Measurements from ENCODE around the gene STAT3.
"Not testable (repeated sequence)": the region's sequence is repeated elsewhere in the genome, so short reads cannot be mapped to it uniquely, and the experiment has no call there.

The STAT3 gene

DNA sequence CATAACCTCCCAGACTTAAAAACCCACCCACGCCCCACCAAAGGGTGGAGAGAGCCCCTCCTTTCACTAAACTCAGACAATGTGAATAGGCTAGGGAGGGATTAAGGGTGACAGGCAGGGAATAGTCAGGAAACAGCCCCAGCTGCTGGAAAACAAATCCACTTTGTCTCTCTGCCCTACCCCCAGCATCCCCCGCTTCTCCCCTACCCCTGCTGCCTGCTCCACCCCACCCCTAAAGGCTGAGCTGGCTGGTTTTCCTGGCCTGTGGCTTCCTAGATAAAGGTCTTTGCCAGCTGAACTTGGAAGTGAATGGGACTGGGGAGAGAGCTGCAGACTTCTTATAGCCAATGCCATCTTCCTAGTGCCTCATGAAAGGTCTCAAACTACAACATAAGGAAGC is 19.8 kb upstream of the STAT3 start:
- DNase-seq, result no peak

DNA sequence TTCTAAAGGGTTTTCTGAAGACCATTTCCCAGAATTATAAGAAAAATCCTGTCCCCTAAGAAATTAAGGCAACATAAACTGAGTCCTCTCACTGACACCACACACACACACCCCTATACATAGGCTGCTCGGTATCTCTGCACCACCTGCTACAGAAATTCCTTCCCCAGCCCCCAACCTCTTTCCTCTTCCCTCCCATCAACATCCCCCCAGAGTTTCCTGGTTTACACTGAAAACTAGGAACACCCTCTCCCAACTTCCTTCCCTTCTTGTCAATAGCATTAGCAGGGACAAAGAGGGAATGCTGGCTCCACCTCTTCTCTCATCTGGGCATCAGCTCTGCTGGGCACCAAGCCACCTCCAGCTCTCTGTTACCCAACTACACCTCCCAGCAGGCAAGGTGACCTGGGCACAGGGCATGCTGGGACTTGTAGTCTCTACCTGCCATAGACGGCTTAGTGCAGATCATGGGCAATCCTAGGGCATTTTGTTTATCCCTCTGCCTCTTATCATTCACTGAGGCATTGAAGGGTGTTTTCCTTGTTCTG is 19.1 kb upstream of the STAT3 start:
- peak; percentile 96 for DNase-seq

DNA sequence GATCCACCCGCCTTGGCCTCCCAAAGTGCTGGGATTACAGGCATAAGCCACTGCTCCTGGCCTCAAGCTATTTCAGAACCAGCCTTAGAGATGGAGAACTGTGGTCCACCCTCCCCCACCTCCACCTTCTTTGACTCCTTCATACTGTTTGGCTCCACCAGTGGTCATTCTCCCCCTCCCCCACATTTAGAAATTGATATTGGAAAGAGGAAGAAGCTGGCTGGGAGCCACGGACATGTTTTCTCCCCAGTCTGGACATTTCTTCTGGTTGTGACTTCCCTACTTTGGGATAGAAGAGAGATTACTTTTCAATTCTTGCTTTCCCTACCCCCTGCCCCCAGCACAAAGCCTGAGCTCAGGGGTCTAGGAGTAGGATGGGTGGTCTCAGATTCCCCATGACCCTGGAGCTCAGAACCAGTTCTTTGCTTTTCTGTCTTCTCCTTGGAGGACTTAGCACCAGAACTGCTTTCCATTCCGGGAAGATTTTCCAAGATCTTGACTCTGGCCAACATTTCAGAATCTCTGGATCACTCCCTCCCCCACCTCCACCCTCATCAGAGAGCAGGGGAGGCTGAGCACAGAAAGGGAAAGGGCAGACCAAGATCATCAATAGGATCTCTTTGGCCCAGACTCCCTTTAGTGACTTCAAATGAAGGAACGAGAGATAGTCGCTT is 18.5 kb upstream of the STAT3 start:
- no peak for DNase-seq

DNA sequence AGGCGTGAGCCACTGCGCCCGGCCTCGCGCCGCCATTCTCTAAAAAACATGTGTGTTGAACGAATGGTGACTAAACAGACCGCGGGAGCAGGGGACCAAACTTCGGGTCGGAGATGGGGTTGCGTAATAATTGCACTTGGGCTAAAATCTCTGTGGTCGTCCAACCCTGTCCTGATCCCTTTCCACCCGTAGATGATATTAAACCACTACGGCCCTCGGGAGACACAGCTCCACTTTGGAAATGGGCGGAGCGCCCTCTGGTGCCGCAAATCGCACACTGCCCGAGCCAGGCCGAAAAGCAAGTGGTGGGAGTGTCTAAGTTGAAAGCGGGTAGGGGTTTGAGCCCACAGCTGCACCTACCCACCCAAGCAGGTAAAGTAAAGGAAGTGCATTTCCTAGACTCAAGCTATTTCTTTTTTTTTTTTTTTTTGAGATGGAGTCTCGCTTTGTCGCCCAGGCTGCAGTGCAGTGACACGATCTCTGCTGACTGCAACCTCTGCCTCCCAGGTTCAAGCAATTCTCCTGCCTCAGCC is 17.8 kb upstream of the STAT3 start:
- DNase-seq, result peak; percentile 86

DNA sequence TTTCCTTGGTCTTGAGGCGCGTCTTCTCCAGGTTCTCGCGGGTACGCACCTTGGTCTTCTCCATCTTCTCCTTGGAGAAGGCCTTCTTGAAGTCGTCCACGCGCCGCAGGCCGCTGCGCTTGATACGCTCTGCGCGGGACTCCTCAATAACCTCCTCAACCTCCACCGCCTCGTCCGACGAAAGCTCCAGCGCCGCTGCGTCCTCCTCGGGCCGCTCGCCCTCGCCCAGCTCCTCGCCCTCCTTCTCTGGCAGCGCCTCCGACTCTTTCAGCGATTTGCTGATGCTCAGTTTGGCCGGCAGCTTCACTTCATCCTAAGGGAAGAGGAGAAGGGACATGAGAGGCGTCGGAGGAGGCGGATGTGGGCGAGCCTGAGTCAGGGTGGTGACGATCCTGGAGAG is 16.8 kb upstream of the STAT3 start:
- DNase-seq, result no peak

DNA sequence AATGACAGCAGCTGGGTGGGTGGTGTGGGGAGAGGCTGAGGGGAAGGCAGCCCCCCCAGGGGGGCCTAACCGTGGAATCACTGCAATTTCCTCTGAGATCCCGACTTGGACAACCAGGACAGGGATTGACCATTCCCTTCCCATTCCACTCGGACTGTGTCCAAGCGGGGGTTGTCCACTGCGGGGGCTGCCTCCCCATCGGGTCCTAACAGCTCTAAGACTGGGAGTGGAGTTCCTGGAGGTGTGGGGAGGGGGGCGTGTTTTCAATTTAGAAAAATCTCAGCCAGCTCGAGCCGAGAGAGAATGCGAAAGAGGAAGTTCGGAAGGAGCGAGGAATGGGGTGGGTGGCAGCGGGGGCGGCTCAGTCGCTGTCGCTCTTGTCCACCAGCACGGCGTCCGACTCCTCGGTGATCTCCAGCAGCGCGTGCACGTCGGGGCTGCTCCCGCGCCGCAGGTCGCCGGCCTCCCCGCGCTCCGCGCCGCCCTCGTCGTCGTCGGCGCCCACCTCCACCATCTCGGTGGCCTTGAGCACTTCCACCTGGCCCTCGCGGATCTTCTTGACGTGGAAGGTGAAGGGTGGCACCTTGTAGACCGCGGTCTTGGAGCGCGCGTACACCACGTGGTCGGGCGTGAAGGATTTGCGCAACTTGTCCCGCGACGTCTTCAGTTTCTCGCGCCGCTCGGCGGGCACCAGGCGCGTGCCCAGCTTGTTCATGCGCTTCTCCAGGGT is 16.2 kb upstream of the STAT3 start:
- no peak for DNase-seq

DNA sequence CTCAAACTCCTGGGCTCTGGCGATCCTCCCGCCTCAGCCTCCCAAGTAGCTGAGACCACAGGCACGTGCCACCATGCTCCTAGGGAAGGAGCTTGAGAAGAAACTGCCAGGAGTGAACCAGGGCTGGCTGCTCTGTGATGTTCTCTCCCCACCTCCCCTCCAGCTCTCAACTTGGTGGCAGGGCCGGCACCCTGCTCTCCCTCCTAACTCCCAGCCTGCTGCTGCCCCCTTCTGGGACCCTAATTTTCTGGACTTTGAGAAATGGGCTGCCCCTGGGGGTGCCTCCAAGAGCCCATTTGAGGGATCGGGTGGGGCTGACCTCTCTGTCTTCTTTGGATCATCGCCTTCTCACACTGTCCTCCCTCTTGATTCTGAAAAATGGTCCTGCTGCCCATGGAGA is 14.9 kb upstream of the STAT3 start:
- peak; percentile 73 for DNase-seq

DNA sequence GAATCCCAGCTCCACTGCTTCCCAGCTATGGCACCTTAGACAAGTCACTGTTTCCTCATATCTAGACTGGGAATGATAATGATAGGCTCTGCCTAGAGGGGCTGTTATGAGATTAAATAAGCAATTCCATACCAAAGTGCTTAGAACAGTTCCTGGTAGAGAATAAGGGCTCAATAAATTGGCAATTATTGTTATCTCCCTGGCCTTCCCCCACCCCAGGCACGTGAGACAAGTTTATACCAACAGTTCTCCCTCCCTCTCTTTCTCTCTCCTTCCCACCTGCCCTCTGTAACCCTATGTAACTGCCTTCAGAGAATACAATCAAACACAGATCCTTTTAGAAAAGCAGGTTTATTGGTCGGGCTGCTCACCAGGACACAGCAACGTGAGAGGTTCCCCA is 13.9 kb upstream of the STAT3 start:
- peak; percentile 52 for DNase-seq

DNA sequence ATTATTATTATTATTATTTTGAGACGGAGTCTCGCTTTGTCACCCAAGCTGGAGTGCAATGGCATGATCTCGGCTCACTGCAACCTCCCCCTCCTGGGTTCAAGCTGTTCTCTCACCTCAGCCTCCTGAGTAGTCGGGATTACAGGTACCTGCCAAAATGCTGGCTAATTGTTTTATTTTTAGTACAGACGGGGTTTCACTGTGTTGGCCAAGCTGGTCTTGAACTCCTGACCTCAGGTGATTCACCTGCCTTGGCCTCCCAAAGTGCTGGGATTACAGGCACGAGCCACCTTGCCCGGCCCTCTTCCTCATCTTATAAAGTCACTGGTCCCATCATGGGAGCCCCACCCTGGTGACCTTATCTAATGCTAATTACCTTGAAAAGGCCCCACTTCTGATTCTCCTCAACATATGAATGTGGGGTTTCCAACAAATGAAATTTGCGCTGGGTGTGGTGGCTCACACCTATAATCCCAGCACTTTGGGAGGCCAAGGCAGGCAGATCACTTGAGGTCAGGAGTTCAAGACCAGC is 12.7 kb upstream of the STAT3 start:
- DNase-seq, result not testable (repeated sequence)

DNA sequence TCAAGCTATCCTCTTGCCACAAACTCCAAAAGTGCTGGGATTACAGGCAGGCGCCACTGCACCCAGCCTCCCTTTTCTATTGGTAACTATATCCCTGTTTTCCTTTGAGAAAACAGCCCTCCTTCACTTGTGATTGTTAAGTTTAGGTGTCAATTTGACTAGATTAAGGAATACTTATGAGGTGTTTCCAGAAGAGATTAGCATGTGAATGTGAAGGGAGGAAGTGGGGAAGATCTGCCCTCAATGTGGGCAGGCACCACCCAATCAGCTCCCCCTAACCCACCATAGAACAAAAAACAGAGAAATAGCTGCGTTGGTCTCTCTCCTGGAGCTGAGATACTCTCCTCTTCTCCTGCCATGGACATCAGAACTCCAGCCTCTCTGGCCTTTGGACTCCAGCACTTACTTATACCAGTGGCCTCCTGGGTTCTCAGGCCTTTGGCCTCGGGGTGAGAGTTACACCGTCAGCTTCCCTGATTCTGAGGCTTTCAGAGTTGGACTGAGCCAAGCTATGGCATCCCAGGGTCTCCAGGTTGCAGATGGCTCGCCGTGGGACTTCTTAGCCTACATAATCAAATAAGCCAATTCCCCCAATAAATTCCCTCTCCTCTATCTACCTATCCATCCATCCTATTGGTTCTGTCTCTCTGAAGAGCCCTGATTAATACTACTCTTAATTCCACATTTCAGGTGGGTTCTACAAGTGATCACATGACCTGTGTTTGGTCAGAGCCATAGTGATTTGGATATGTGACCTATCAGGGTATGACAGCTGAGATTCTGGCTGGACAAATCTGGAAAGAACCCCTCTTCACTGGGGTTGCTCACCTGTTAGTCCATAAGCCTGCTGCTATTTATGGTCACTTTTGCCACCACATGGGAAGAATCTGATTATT is 12.0 kb upstream of the STAT3 start:
- no peak for DNase-seq

DNA sequence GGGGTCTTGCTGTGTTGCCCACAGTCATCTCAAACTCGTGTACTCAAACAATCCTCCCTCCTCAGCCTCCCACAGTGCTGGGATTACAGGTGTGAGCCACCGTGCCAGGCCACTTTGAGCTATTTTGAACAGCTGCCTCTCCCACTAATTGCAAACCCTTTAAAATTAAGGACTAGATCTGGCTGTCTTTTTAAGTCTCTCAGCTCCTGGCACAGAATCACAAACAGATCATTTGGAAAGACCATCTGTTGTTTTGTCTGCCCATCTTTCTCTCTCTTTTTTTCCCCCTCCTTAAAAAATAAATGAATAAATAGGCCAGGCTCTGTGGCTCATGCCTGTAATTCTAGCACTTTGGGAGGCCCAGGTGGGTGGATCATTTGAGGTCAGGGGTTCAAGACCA is 10.9 kb upstream of the STAT3 start:
- peak; percentile 94 for DNase-seq

DNA sequence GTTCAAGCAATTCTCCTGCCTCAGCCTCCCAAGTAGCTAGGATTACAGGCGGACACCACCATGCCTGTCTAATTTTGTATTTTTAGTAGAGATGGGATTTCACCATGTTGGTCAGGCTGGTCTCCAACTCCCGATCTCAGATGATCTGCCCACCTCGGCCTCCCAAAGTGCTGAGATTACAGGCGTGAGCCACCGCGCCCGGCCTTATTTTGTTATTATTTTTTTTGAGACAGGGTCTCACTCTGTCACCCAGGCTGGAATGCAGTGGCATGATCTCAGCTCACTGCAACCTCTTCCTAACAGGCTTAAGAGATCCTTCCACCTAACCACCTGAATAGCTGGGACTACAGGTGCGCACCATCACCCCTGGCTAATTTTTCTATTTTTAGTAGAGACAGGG is 7.4 kb upstream of the STAT3 start:
- DNase-seq, result not testable (repeated sequence)

DNA sequence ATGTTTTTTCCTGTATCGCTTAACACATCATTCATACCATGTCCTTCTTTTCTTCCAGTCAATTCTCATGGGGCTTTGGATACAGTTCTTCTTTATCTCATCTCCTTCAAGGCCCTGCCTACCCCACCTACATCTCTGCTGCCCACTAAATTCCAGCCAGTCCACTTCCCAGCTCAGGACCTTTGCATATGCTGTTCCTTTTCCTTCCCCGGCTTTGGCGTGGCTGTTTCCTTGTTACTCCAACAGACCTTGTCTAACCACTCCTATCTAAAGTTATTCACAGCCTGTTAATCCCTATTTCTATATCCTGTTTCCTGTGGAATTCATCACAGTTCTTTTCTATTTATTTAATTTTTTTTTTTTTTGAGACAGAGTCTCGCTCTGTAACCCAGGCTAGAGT is 6.6 kb upstream of the STAT3 start:
- DNase-seq, result no peak

DNA sequence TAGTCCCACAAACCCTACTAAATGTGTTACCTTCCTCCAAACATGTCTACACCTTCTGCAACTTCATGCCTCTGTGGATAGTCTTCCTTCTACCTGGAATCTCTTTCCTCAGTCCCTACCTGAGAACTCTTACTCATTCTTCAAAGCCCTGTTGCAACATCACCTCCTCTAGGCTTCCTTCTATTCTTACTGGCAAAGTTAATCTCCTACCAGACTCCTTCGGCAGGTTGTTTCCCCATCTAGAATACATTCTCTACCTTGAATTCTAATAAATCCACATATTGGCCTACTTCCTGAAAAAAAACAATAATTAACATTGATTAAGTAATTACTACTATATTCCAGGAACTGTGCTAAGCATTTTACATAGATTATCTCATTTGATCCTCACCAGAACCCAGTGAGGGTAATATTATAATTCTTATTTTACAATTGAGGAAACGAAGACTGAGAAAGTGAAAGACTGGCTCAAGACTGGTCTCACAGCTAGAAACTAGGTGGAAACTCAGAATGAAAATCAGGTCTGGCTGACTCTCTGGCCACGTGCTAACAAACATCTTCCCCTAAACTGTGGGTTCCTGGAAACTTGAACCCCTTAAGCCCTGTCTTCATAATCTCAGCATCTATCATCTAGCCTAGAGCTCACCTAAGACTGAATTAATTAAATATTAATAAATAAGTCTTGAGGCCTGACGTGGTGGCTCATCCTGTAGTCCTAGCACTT is 4.6 kb upstream of the STAT3 start:
- DNase-seq, result no peak

DNA sequence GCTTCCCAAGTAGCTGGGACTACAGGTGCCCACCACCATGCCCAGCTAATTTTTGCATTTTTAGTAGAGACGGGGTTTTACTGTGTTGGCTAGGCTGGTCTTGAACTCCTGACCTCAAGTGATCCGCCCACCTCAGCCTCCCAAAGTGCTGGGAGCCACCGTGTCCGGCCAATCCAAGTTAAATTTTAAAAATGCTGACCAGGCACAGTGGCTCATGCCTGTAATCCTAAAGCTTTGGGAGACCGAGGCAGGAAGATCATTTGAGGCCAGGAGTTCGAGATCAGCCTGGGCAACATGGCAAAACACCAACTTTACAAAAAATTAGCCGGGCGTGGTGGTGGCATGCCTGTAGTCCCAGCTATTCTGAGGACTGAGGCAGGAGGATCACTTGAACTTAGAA is 3.2 kb upstream of the STAT3 start:
- not testable (repeated sequence) for DNase-seq

DNA sequence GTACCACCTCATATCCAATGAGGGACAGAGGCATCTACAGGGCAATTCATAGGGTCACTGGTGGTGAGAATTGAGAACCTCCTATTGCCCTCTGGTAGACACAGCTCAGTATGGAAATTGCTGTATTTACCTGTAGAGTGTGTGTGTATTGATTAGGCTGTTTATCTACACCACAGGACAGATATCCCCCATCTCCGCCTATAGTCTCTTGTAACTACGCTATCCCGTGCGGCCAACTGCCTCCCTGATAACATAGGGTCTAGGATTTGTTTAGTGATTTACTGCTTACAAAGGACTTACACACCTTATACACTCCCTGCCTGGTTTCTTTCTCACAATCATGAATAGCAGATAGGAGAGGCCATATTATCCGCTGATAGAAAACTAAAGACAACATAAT is 1.7 kb upstream of the STAT3 start:
- DNase-seq, result no peak

DNA sequence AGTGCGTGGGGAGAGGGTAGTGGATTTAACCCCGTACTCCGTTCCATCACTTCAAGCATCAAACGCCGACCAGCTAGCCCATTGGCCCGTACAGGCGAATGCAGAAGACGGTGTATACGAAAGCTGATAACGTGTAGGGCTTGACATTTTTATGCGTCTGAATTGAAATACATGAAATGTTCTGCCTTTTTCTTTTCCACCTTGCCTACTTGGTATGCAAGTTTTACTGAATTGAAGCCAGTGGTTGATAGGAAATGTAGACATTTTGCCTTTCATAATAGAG is 834 bp upstream of the STAT3 start:
- no peak for DNase-seq

DNA sequence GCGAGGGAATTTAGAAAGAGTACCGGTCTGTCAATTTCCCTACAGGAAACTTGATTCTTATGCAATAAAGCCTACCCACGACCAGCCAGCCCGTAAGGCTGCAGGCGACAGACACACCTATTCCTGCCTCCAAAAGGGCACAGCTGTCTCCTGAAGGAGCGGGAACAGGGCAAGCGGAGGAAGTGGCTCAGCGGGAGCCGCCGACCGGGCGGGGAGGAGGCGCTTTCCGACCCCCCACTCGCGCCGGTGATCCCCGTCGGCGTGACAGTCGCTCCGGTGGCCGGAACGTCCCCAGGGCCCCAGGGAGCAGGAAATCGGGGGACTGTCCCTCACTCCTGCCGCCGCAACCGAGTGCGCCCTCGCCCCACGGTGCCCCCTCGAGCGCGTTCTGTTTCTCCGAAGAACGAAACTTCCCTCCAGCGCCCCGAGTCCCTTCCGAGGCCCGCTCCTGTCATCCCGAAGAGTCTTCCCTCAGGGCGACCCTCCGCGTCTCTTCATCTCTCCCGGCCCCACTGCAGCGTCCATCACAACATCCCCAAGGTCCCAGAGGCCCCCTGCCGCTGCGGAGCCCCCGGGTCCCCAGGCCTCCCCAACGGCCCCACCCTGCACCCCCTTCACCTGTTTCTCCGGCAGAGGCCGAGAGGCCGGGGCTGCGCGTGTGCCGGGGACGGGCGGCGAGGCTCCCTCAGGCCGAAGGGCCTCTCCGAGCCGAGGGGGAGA is 421 bp downstream of the STAT3 start:
- DNase-seq, result peak; percentile 95

DNA sequence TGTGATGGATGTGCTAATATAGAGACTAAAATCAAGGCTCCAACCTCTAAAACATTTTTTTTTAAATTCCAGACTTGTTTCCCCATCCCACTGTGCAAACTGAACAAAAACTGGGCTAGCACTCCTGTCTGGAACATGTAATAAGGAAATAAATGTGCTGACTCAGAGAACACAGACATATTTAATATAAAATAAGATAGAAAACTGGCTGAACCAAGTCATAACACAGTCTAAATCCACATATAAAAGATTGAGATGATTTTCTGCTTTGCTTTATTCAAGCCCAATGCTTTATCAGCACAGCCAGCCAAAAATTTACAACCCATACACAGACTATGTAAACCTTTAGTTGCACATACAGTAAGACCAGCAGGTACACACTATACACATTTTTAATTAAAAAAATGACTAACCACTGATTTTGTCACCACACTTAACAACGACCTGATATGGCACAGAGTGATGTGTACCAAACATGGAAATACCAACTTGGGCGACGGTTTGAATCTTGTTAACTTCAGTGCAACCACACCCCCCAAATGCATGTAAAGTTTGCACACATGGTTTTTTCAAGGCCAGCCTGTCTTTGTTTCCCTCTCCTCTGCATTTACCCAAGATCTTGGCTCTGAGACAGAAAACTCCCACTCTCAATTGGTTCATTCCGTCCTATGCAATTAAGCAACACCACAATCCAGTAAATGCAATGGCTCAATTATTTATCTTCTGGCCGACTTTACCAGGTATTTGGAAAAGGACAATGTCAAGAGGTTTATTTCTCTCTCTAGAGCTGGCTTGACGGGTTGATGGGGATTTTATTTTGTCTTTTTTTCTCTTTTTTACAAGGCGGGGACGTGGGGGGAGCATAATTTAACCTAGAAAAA is 1.2 kb downstream of the STAT3 start:
- peak; percentile 87 for DNase-seq

DNA sequence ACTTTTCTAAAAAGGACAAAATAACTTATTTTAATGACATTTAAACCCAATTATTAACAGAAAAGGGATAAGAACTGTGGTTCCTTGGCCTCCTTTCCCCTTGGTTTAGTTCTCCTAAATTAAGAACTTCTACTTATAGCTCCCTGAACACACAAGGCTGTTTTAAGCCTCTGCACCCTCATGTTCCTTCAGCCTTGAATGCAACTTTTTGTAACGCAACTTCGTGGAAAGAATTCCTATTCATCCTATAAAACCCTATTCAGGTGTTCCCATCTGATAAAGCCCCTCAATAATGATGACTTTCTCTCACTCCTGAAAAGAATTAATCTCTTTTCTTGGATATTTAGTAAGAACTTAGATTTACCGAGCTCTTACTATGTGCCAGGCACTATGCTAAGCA is 6.3 kb downstream of the STAT3 start:
- no peak for DNase-seq

DNA sequence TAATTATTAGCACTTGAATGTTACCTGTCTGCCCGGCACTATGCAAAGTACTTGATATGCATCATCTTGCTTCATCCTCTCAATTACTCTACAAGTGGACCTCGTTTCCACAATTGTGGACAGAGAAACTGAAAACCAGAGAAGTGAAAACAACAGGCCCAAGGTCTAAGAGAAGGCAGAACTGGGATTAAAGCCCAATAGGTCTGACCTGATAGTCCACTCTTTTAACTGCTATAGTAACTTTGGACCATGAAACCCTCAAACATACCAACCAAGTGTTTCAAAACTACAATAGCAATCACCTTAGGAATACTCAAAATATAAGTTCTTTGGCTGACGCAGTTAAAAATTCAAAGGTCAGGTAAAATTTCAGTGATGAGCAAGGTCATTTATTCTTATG is 7.3 kb downstream of the STAT3 start:
- no peak for DNase-seq

All from NCI-H69 (cell line).